Measurements from ENCODE around the gene CMC2. TPM values are rescaled to one million over a fixed set of nuclear protein-coding genes. Genes with fewer than 3 reads are reported as not detected.

CMC2 gene
- total RNA-seq, 1 experiment from 2014 or later = 38.9 TPM

- Histone ChIP-seq H3K9me2 (replicated peaks; ENCODE audit: insufficient read depth, low read length) (no peaks in the 10 kb centered on the region), H3K4me3 (ENCODE audit: low read length) (no peak overlapping the region), H2AFZ (ENCODE audit: low read length) (no peak overlapping the region), H4K20me1 (ENCODE audit: insufficient read depth, low read depth, low read length) (no peaks in the 10 kb centered on the region), H3K79me2 (ENCODE audit: low read length) (peaks cover 50% of the 10 kb centered on the region), H3K4me2 (ENCODE audit: low read depth, low read length, poor library complexity, severe bottlenecking) (no peak overlapping the region), H3K9ac (ENCODE audit: low read length) (no peak overlapping the region), H3K27ac (ENCODE audit: low read length) (no peak overlapping the region), H3K9me3 (ENCODE audit: low read length) (no peaks in the 10 kb centered on the region), H3K27me3 (ENCODE audit: low read length) (no peaks in the 10 kb centered on the region), H3K4me1 (ENCODE audit: low read length) (no peaks in the 10 kb centered on the region), H3K36me3 (ENCODE audit: insufficient read depth, low read length) (0 out of 2 replicates have a peak, but pooled peaks cover 3% of the 10 kb centered on the region)
- DNase-seq = no peak
These were observed 25.6 kb downstream of the CMC2 start for GRCh38 chr16:80981103-80981502.

- Histone ChIP-seq H3K4me3 (ENCODE audit: low read length) (no peak overlapping the region), H3K9me3 (ENCODE audit: low read length) (no peaks in the 10 kb centered on the region), H3K9me2 (replicated peaks; ENCODE audit: insufficient read depth, low read length) (no peaks in the 10 kb centered on the region), H3K4me1 (ENCODE audit: low read length) (no peaks in the 10 kb centered on the region), H3K79me2 (ENCODE audit: low read length) (peaks cover 14% of the 10 kb centered on the region), H3K27me3 (ENCODE audit: low read length) (no peaks in the 10 kb centered on the region), H3K36me3 (ENCODE audit: insufficient read depth, low read length) (0 out of 2 replicates have a peak, but pooled peaks cover 3% of the 10 kb centered on the region), H3K9ac (ENCODE audit: low read length) (no peak overlapping the region), H3K27ac (ENCODE audit: low read length) (no peak overlapping the region), H3K4me2 (ENCODE audit: low read depth, low read length, poor library complexity, severe bottlenecking) (no peak overlapping the region), H4K20me1 (ENCODE audit: insufficient read depth, low read depth, low read length) (no peaks in the 10 kb centered on the region), H2AFZ (ENCODE audit: low read length) (no peak overlapping the region)
- peak; percentile 4 for DNase-seq
These were observed 29.7 kb downstream of the CMC2 start for GRCh38 chr16:80976946-80977345.

GRCh38 chr16:80974649-80975376, 31.9 kb downstream of the CMC2 start:
- Histone ChIP-seq H3K9me2 (replicated peaks; ENCODE audit: insufficient read depth, low read length) (no peaks in the 10 kb centered on the region), H3K9me3 (ENCODE audit: low read length) (no peaks in the 10 kb centered on the region), H3K36me3 (ENCODE audit: insufficient read depth, low read length) (0 out of 2 replicates have a peak, but pooled peaks cover under 1% of the 10 kb centered on the region), H3K79me2 (ENCODE audit: low read length) (no peaks in the 10 kb centered on the region), H3K27me3 (ENCODE audit: low read length) (no peaks in the 10 kb centered on the region), H3K27ac (ENCODE audit: low read length) (no peak overlapping the region), H3K4me1 (ENCODE audit: low read length) (no peaks in the 10 kb centered on the region), H3K4me3 (ENCODE audit: low read length) (no peak overlapping the region), H3K4me2 (ENCODE audit: low read depth, low read length, poor library complexity, severe bottlenecking) (no peak overlapping the region), H2AFZ (ENCODE audit: low read length) (no peak overlapping the region), H4K20me1 (ENCODE audit: insufficient read depth, low read depth, low read length) (no peaks in the 10 kb centered on the region), H3K9ac (ENCODE audit: low read length) (no peak overlapping the region)
- peak; percentile 53 for DNase-seq

- Histone ChIP-seq H3K4me1 (ENCODE audit: low read length) (no peaks in the 10 kb centered on the region), H3K4me2 (ENCODE audit: low read depth, low read length, poor library complexity, severe bottlenecking) (no peak overlapping the region)
These were observed 32.7 kb downstream of the CMC2 start for GRCh38 chr16:80973991-80974390.

GRCh38 chr16:80972611-80973010, 34.1 kb downstream of the CMC2 start:
- H3K4me3 ChIP-seq (ENCODE audit: low read length) = no peak overlapping the region
- no peak overlapping the region for H3K4me2 ChIP-seq (ENCODE audit: low read depth, low read length, poor library complexity, severe bottlenecking)
- no peak for DNase-seq
- no peak overlapping the region for H3K27ac ChIP-seq (ENCODE audit: low read length)
- H3K27me3 ChIP-seq (ENCODE audit: low read length) = no peaks in the 10 kb centered on the region
- no peaks in the 10 kb centered on the region for H3K4me1 ChIP-seq (ENCODE audit: low read length)
- H3K9ac ChIP-seq (ENCODE audit: low read length) = no peak overlapping the region
- H3K79me2 ChIP-seq (ENCODE audit: low read length) = no peaks in the 10 kb centered on the region
- no peaks in the 10 kb centered on the region for H3K9me2 ChIP-seq (replicated peaks; ENCODE audit: insufficient read depth, low read length)
- H3K9me3 ChIP-seq (ENCODE audit: low read length) = no peaks in the 10 kb centered on the region
- no peaks in the 10 kb centered on the region for H4K20me1 ChIP-seq (ENCODE audit: insufficient read depth, low read depth, low read length)
- no peaks in the 10 kb centered on the region for H3K36me3 ChIP-seq (ENCODE audit: insufficient read depth, low read length)
- H2AFZ ChIP-seq (ENCODE audit: low read length) = no peak overlapping the region

More at GRCh38 chr16:80973991-80974390, 32.7 kb downstream of the CMC2 start:
- Histone ChIP-seq H3K9me2 (replicated peaks; ENCODE audit: insufficient read depth, low read length) (no peaks in the 10 kb centered on the region), H3K27ac (ENCODE audit: low read length) (no peak overlapping the region), H3K27me3 (ENCODE audit: low read length) (no peaks in the 10 kb centered on the region), H4K20me1 (ENCODE audit: insufficient read depth, low read depth, low read length) (no peaks in the 10 kb centered on the region), H3K9me3 (ENCODE audit: low read length) (no peaks in the 10 kb centered on the region), H3K36me3 (ENCODE audit: insufficient read depth, low read length) (no peaks in the 10 kb centered on the region), H3K4me3 (ENCODE audit: low read length) (no peak overlapping the region), H3K9ac (ENCODE audit: low read length) (no peak overlapping the region), H3K79me2 (ENCODE audit: low read length) (no peaks in the 10 kb centered on the region), H2AFZ (ENCODE audit: low read length) (no peak overlapping the region)
- DNase-seq = no peak

GRCh38 chr16:80971819-80972218, 34.9 kb downstream of the CMC2 start:
- Histone ChIP-seq H3K27me3 (ENCODE audit: low read length) (no peaks in the 10 kb centered on the region), H3K36me3 (ENCODE audit: insufficient read depth, low read length) (no peaks in the 10 kb centered on the region), H3K4me2 (ENCODE audit: low read depth, low read length, poor library complexity, severe bottlenecking) (no peak overlapping the region), H3K9me2 (replicated peaks; ENCODE audit: insufficient read depth, low read length) (no peaks in the 10 kb centered on the region), H3K79me2 (ENCODE audit: low read length) (no peaks in the 10 kb centered on the region), H4K20me1 (ENCODE audit: insufficient read depth, low read depth, low read length) (no peaks in the 10 kb centered on the region), H2AFZ (ENCODE audit: low read length) (no peak overlapping the region), H3K9ac (ENCODE audit: low read length) (no peak overlapping the region), H3K9me3 (ENCODE audit: low read length) (no peaks in the 10 kb centered on the region), H3K4me1 (ENCODE audit: low read length) (no peaks in the 10 kb centered on the region), H3K4me3 (ENCODE audit: low read length) (no peak overlapping the region), H3K27ac (ENCODE audit: low read length) (no peak overlapping the region)
- no peak for DNase-seq

GRCh38 chr16:80969114-80969484, 37.6 kb downstream of the CMC2 start:
- H2AFZ ChIP-seq (ENCODE audit: low read length) = no peak overlapping the region
- H3K9me2 ChIP-seq (replicated peaks; ENCODE audit: insufficient read depth, low read length) = no peaks in the 10 kb centered on the region
- H3K4me1 ChIP-seq (ENCODE audit: low read length) = no peaks in the 10 kb centered on the region
- H3K79me2 ChIP-seq (ENCODE audit: low read length) = no peaks in the 10 kb centered on the region
- H3K36me3 ChIP-seq (ENCODE audit: insufficient read depth, low read length) = no peaks in the 10 kb centered on the region
- H3K9ac ChIP-seq (ENCODE audit: low read length) = no peak overlapping the region
- H3K9me3 ChIP-seq (ENCODE audit: low read length) = no peaks in the 10 kb centered on the region
- H3K4me2 ChIP-seq (ENCODE audit: low read depth, low read length, poor library complexity, severe bottlenecking) = no peak overlapping the region
- no peak overlapping the region for H3K4me3 ChIP-seq (ENCODE audit: low read length)
- H3K27ac ChIP-seq (ENCODE audit: low read length) = no peak overlapping the region
- no peaks in the 10 kb centered on the region for H4K20me1 ChIP-seq (ENCODE audit: insufficient read depth, low read depth, low read length)
- DNase-seq = no peak
- no peaks in the 10 kb centered on the region for H3K27me3 ChIP-seq (ENCODE audit: low read length)

- Histone ChIP-seq H3K79me2 (ENCODE audit: low read length) (no peaks in the 10 kb centered on the region), H4K20me1 (ENCODE audit: insufficient read depth, low read depth, low read length) (no peaks in the 10 kb centered on the region), H3K4me3 (ENCODE audit: low read length) (no peak overlapping the region), H3K27ac (ENCODE audit: low read length) (no peak overlapping the region), H3K9me2 (replicated peaks; ENCODE audit: insufficient read depth, low read length) (no peaks in the 10 kb centered on the region), H3K27me3 (ENCODE audit: low read length) (no peaks in the 10 kb centered on the region), H3K4me2 (ENCODE audit: low read depth, low read length, poor library complexity, severe bottlenecking) (no peak overlapping the region), H3K36me3 (ENCODE audit: insufficient read depth, low read length) (no peaks in the 10 kb centered on the region), H3K4me1 (ENCODE audit: low read length) (no peaks in the 10 kb centered on the region), H2AFZ (ENCODE audit: low read length) (no peak overlapping the region), H3K9ac (ENCODE audit: low read length) (no peak overlapping the region), H3K9me3 (ENCODE audit: low read length) (no peaks in the 10 kb centered on the region)
- no peak for DNase-seq
These were observed 38.1 kb downstream of the CMC2 start for GRCh38 chr16:80968386-80969113.
